ENCODE measurements around the gene TP53BP2.

The TP53BP2 gene

DNA sequence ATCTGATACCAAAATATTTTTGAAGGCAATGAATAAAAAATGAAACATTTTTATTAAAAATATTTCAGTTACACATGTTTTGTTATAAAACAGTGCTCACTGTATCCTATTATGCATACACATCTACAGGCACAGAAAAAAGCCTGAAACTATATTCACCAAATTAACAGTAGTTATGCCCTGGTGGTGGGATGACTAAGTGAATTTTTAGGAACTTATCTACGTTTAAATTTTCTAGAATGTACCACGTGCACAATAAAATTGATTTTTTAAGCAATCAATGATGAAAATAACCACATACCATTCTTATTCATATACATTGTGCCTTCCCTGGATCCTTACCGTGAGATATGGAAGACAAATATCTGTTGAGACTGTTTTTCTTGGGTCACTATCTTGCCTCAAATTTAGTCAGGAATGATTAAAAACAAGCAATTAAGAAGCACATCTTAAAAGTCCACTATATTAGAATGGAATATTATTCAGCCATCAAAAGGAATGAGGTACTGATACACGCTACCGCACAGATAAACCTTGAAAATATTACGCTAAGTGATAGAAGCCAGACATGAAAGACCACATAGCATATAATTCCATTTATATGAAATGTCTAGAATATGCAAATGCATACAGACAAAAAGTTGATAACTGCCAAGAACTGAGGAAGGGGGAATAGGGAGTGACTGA is 17.4 kb downstream of the TP53BP2 start:
- intact Hi-C loops (cut with DNase I; ENCODE audit: low total_unique reads), result no loop called here
- no peak for DNase-seq

DNA sequence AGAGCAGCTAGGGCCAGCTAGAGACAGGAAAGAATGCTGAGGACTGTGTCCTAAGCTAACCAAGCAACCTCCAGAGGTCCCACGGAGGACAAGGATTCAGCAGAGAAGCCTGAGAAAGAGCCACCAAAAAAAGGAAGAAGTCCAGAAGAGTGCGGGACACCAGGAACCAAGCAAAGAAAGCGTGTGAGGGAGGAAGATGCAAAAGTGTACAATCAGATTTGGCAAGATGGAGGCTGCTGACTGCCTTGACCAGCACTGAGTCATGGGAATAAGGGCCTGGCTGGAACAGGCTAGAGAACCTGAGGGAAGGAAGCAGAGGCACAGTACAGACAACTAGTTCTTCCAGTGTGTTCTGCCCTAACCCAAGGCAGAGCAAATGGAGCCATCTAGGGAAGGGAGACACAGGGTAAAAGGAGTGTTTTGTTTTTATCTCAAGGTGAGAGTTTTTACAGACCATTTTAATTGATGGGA is 18.5 kb downstream of the TP53BP2 start:
- intact Hi-C loops (cut with DNase I; ENCODE audit: low total_unique reads), result no loop called here
- Histone ChIP-seq H3K9me3 (no peaks in the 10 kb centered on the region), H3K4me3 (no peak overlapping the region), H3K27ac (peak overlapping the region in 1 of 2 donors; percentile 33), H3K4me1 (peaks cover 0 to 86% (median 28%) of the 10 kb centered on the region in 4 donors), H3K36me3 (no peaks in the 10 kb centered on the region), H3K27me3 (no peaks in the 10 kb centered on the region)
- TF ChIP-seq, protein P1, sequence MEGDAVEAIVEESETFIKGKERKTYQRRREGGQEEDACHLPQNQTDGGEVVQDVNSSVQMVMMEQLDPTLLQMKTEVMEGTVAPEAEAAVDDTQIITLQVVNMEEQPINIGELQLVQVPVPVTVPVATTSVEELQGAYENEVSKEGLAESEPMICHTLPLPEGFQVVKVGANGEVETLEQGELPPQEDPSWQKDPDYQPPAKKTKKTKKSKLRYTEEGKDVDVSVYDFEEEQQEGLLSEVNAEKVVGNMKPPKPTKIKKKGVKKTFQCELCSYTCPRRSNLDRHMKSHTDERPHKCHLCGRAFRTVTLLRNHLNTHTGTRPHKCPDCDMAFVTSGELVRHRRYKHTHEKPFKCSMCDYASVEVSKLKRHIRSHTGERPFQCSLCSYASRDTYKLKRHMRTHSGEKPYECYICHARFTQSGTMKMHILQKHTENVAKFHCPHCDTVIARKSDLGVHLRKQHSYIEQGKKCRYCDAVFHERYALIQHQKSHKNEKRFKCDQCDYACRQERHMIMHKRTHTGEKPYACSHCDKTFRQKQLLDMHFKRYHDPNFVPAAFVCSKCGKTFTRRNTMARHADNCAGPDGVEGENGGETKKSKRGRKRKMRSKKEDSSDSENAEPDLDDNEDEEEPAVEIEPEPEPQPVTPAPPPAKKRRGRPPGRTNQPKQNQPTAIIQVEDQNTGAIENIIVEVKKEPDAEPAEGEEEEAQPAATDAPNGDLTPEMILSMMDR (IDR thresholded peaks at IDR 0.05), result no peak
- no peak for DNase-seq

More for the DNA sequence above, 17.4 kb downstream of the TP53BP2 start:
- TF ChIP-seq, protein P1 (IDR thresholded peaks at IDR 0.05), result peak in 1 of 2 experiments; percentile 20
- Histone ChIP-seq H3K27ac (no peak overlapping the region), H3K4me3 (no peak overlapping the region), H3K27me3 (no peaks in the 10 kb centered on the region), H3K4me1 (peaks cover 0 to 92% (median 35%) of the 10 kb centered on the region in 4 donors), H3K36me3 (no peaks in the 10 kb centered on the region), H3K9me3 (no peaks in the 10 kb centered on the region)

DNA sequence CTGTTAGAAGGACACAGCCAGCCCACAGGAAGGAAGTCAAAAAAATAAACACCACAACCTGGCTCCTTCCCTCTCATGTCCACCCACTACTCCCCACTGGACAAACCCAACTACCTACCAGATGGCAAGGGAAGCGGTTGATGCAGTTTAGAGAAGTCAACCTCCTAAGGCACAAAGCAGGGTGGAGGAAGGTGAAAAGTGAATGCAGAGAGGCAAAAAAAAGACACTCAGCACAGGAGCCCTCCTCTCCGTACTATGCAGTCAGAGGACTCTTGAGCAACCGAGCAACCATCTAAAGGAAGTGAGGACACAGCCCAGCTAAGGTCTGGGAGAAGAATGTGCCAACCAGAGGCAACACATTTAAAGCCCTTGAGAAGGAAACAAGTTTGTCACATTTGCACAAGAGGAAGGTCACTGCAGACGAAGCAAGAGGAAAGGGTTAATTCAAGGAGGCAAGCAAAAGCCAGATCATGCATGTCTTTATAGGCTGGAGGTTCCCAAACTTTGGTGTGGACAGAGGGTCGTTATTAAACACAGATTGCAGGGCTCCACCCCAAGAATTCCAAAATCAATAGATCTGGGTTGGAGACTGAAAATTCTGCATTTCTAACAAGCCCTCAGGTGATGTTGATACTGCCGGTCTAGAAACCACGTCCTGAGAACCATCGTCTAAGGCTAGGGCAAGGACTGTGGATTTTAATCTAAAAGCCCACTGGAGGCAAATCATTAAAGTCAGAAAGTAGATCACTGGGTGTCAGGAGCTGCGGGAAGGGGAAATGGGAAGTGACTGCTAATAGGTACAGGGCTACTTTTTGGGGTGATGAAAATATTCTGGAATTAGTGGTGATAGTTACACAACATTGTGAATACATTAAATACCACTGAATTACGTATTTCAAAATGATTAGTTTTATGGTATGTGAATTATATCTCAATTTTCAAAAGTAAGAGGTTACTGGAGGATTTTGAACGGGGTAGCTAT is 19.7 kb downstream of the TP53BP2 start:
- H3K27ac ChIP-seq, result no peak overlapping the region
- intact Hi-C loops (cut with DNase I; ENCODE audit: low total_unique reads), result no loop called here
- no peaks in the 10 kb centered on the region for H3K27me3 ChIP-seq
- TF ChIP-seq, protein P1 (IDR thresholded peaks at IDR 0.05), result no peak
- no peaks in the 10 kb centered on the region for H3K9me3 ChIP-seq
- H3K36me3 ChIP-seq, result no peaks in the 10 kb centered on the region
- peaks cover 0 to 86% (median 27%) of the 10 kb centered on the region in 4 donors for H3K4me1 ChIP-seq
- H3K4me3 ChIP-seq, result no peak overlapping the region
- no peak for DNase-seq

DNA sequence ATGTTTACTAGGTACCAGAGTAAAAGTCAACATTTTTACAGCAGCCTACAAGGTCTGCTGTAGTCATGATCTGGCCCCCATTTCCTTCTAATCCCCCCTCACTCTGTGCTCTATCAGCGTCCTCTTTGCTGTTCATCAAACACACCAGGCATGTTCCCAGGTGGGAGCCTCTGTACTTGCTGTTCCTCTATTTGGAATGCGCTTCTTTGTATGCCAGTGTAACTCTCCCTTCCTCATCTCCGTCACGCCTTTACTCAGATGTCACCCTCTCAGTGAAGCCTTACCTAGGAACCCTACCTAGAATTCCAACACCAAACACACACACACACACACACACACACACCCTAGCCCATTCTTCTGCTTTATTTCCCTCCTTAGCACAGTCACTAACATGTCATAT is 21.0 kb downstream of the TP53BP2 start:
- no peak overlapping the region for H3K4me3 ChIP-seq
- no peak overlapping the region for H3K27ac ChIP-seq
- no peak for DNase-seq
- intact Hi-C loops (cut with DNase I; ENCODE audit: low total_unique reads), result no loop called here
- H3K9me3 ChIP-seq, result no peaks in the 10 kb centered on the region
- peaks cover 0 to 9% (median 0%) of the 10 kb centered on the region in 3 donors for H3K36me3 ChIP-seq
- TF ChIP-seq, protein P1 (IDR thresholded peaks at IDR 0.05), result no peak
- peaks cover 0 to 88% (median 34%) of the 10 kb centered on the region in 4 donors for H3K4me1 ChIP-seq
- H3K27me3 ChIP-seq, result no peaks in the 10 kb centered on the region

DNA sequence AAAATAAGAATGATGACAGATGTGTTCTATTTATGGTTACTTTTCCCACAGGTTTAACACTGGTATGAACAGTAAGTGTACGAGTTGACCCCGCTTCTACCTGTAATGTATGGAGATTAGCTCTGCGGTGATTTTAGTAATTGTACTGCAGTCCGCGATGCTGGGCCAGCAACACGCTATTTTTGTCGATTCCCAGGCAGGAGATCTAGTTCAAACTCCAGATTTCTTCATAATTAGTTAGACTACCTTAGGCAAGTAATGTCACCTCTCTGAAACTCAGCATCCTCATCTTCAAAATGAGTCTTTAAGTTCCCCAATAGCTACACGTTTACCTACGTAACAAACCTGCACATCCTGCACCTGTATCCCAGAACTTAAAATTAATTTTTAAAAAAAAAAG is 21.5 kb downstream of the TP53BP2 start:
- Histone ChIP-seq H3K36me3 (peaks cover 0 to 13% (median 0%) of the 10 kb centered on the region in 3 donors), H3K4me1 (peaks cover 0 to 88% (median 33%) of the 10 kb centered on the region in 4 donors), H3K27me3 (no peaks in the 10 kb centered on the region), H3K27ac (no peak overlapping the region), H3K9me3 (no peaks in the 10 kb centered on the region), H3K4me3 (no peak overlapping the region)
- TF ChIP-seq, protein P1 (IDR thresholded peaks at IDR 0.05), result no peak
- DNase-seq, result no peak
- intact Hi-C loops (cut with DNase I; ENCODE audit: low total_unique reads), result no loop called here
